HG02885 (cell line): ENCODE results near the gene EIF3A.
"Not testable (repeated sequence)": the region's sequence is repeated elsewhere in the genome, so short reads cannot be mapped to it uniquely, and the experiment has no call there.

ENCODE experiments used
- ATAC-seq: cut with Tn5 transposase; IDR thresholded peaks from one replicate; pipeline ENCODE4 v1.9.1; 2021; ENCODE audit warnings: mild to moderate bottlenecking; ENCODE audit not compliant: unreplicated experiment, poor library complexity

Gene EIF3A

GRCh38 chr10:119103241-119103902, 22.8 kb upstream of the EIF3A start:
- no peak for ATAC-seq

- no peak for ATAC-seq
Observed at GRCh38 chr10:119101366-119102098, 20.9 kb upstream of the EIF3A start.

GRCh38 chr10:119100434-119101238, 20.0 kb upstream of the EIF3A start:
- no peak for ATAC-seq

GRCh38 chr10:119098576-119098975, 18.0 kb upstream of the EIF3A start:
- ATAC-seq, result no peak

- not testable (repeated sequence) for ATAC-seq
Observed at GRCh38 chr10:119096641-119097415, 16.2 kb upstream of the EIF3A start.

- ATAC-seq, result no peak
Observed at GRCh38 chr10:119095640-119096039, 15.0 kb upstream of the EIF3A start.

- ATAC-seq, result peak; percentile 60
Observed at GRCh38 chr10:119090968-119091367, 10.4 kb upstream of the EIF3A start.

GRCh38 chr10:119090026-119090795, 9.6 kb upstream of the EIF3A start:
- ATAC-seq, result no peak

GRCh38 chr10:119087271-119087882, 6.8 kb upstream of the EIF3A start:
- no peak for ATAC-seq

GRCh38 chr10:119084896-119085295, 4.3 kb upstream of the EIF3A start:
- no peak for ATAC-seq

GRCh38 chr10:119079599-119080520, 757 bp downstream of the EIF3A start:
- peak; percentile 61 for ATAC-seq

GRCh38 chr10:119078422-119079179, 2.0 kb downstream of the EIF3A start:
- no peak for ATAC-seq

GRCh38 chr10:119073584-119073983, 7.0 kb downstream of the EIF3A start:
- ATAC-seq, result no peak

GRCh38 chr10:119070395-119071165, 10.0 kb downstream of the EIF3A start:
- ATAC-seq, result no peak

GRCh38 chr10:119061926-119062325, 18.7 kb downstream of the EIF3A start:
- no peak for ATAC-seq

- ATAC-seq, result no peak
Observed at GRCh38 chr10:119061352-119061751, 19.3 kb downstream of the EIF3A start.

GRCh38 chr10:119060107-119060506, 20.5 kb downstream of the EIF3A start:
- no peak for ATAC-seq
